CD14-positive monocyte (primary cell): ENCODE results near the gene SLC25A33. TPM values are rescaled to one million over a fixed set of nuclear protein-coding genes. Genes with fewer than 3 reads are reported as not detected.

Experiments
- DNase-seq, 3 donors: peaks; one replicate each; pipeline ENCODE4 v3.0.0-alpha.2; 2011 to 2022
- H2AFZ ChIP-seq: 2 replicates; pipeline ENCODE4 v1.6.0; 2012; ENCODE audit warnings: mild to moderate bottlenecking, low read depth, low read length, inconsistent platforms; ENCODE audit not compliant: insufficient read depth, poor library complexity, severe bottlenecking
- H3K27ac ChIP-seq, 2 donors: 1 replicate in 1 of 2; 2 replicates in 1 of 2; pipeline ENCODE4 v1.5.1; 2012 to 2013; ENCODE audit warnings: low read length in 2 of 2, control low read depth in 1 of 2, inconsistent platforms in 1 of 2, low read depth in 1 of 2, mild to moderate bottlenecking in 1 of 2
- H3K27me3 ChIP-seq, 2 donors: one replicate each; pipeline versions ENCODE4 v1.6.0 to v1.6.1; 2011 to 2013; ENCODE audit warnings: low read length in 2 of 2; ENCODE audit not compliant: control insufficient read depth in 2 of 2, insufficient read depth in 2 of 2
- H3K36me3 ChIP-seq, 2 donors: replicated peaks in 1 of 2; 1 replicate in 1 of 2; 2 replicates in 1 of 2; pipeline versions ENCODE4 v1.5.1 to v1.6.1; 2012 to 2013; ENCODE audit warnings: low read length in 2 of 2, control low read depth in 1 of 2, inconsistent platforms in 1 of 2, mild to moderate bottlenecking in 1 of 2; ENCODE audit not compliant: insufficient read depth in 2 of 2, control insufficient read depth in 1 of 2
- H3K4me1 ChIP-seq, 2 donors: 1 replicate in 1 of 2; 2 replicates in 1 of 2; pipeline versions ENCODE4 v1.5.1 to v1.6.1; 2012 to 2013; ENCODE audit warnings: low read length in 2 of 2, control low read depth in 1 of 2, inconsistent platforms in 1 of 2, mild to moderate bottlenecking in 1 of 2, moderate library complexity in 1 of 2; ENCODE audit not compliant: insufficient read depth in 2 of 2, control insufficient read depth in 1 of 2
- H3K4me2 ChIP-seq: replicated peaks from 2 replicates; pipeline ENCODE3; 2012; ENCODE audit warnings: low read length, moderate library complexity, mild to moderate bottlenecking; ENCODE audit not compliant: poor library complexity, severe bottlenecking; ENCODE audit errors: extremely low read depth
- H3K4me3 ChIP-seq, 3 experiments: fragments of 200-600 bp in 1 of 3; sonication (generic) in 1 of 3; replicated peaks in 1 of 3; 1 replicate in 2 of 3; 2 replicates in 1 of 3; pipeline ENCODE4 v1.5.1; 2011 to 2013; ENCODE audit warnings: low read length in 3 of 3, mild to moderate bottlenecking in 3 of 3, control low read depth in 2 of 3, low read depth in 2 of 3, inconsistent platforms in 1 of 3, moderate library complexity in 1 of 3
- H3K79me2 ChIP-seq: 2 replicates; pipeline ENCODE4 v1.6.0; 2012; ENCODE audit warnings: mild to moderate bottlenecking, control low read depth, inconsistent platforms, low read length, moderate library complexity; ENCODE audit not compliant: insufficient read depth
- H3K9ac ChIP-seq: 2 replicates; pipeline ENCODE4 v1.6.0; 2017; ENCODE audit warnings: low read length, mild to moderate bottlenecking; ENCODE audit not compliant: insufficient read depth, poor library complexity, severe bottlenecking
- H3K9me3 ChIP-seq, 2 donors: replicated peaks in 1 of 2; 1 replicate in 1 of 2; 2 replicates in 1 of 2; pipeline versions ENCODE4 v1.5.1 to v1.6.1; 2012 to 2013; ENCODE audit warnings: low read length in 2 of 2, control low read depth in 1 of 2; ENCODE audit not compliant: control insufficient read depth in 1 of 2, insufficient read depth in 1 of 2
- H4K20me1 ChIP-seq: 2 replicates; pipeline ENCODE4 v1.6.0; 2012; ENCODE audit warnings: mild to moderate bottlenecking, low read length, control low read depth, moderate library complexity; ENCODE audit not compliant: insufficient read depth
- H3K27ac Mint-ChIP-seq, 7 donors: one replicate each; pipeline ENCODE4 v1.8.0; 2020; ENCODE audit warnings: mild to moderate bottlenecking in 7 of 7, mixed read lengths in 7 of 7, moderate library complexity in 6 of 7, inconsistent platforms in 2 of 7
- H3K27me3 Mint-ChIP-seq, 3 donors: one replicate each; pipeline ENCODE4 v1.8.0; 2021 to 2022; ENCODE audit warnings: low read depth in 3 of 3, mild to moderate bottlenecking in 3 of 3, mixed read lengths in 3 of 3, moderate library complexity in 3 of 3, inconsistent platforms in 1 of 3
- H3K36me3 Mint-ChIP-seq, 2 donors: one replicate each; pipeline ENCODE4 v1.8.0; 2020; ENCODE audit warnings: mixed read lengths in 2 of 2, inconsistent platforms in 1 of 2, mild to moderate bottlenecking in 1 of 2
- H3K4me1 Mint-ChIP-seq: one replicate; pipeline ENCODE4 v1.8.0; 2020; ENCODE audit warnings: mild to moderate bottlenecking, mixed read lengths
- H3K4me3 Mint-ChIP-seq, 2 donors: one replicate each; pipeline ENCODE4 v1.8.0; 2020; ENCODE audit warnings: mild to moderate bottlenecking in 2 of 2, mixed read lengths in 2 of 2, moderate library complexity in 1 of 2
- H3K9me3 Mint-ChIP-seq, 7 donors: one replicate each; pipeline ENCODE4 v1.8.0; 2020 to 2022; ENCODE audit warnings: mixed read lengths in 7 of 7, mild to moderate bottlenecking in 6 of 7, moderate library complexity in 6 of 7, inconsistent platforms in 2 of 7
- CTCF ChIP-seq: fragments of 200-600 bp; IDR thresholded peaks from one replicate; pipeline ENCODE4 v1.8.0; 2022; ENCODE audit warnings: antibody characterized with exemption, mild to moderate bottlenecking
- WGBS: methylation state at CpG from one replicate; pipeline ENCODE4 v1.1.5; 2013; ENCODE audit warnings: missing lambda C conversion rate; ENCODE audit not compliant: insufficient coverage; 5-methylcytosine and 5-hydroxymethylcytosine counted together
- intact Hi-C, 2 donors: fragments of 100-400 bp; cut with micrococcal nuclease; formaldehyde crosslinking; loops; one replicate each; pipeline versions ENCODE4 v1.15.0 to v1.15.1; 2023
- polyA plus RNA-seq, 3 donors: library from polyadenylated mRNA; depleted of rRNA in 1 of 3; unstranded in 2 of 3; stranded (reverse) in 1 of 3; fragments of 300-500 nt in 2 of 3; fragments of >200 nt in 1 of 3; fragmentation: Illumina TruSeq in 2 of 3; gene quantifications; 1 replicate in 2 of 3; 2 replicates in 1 of 3; pipeline ENCODE4 v1.2.3, GENCODE V29; 2012 to 2021

The SLC25A33 gene
- polyA plus RNA-seq, 3 donors = 2.3 to 6.4 (median 4.4) TPM

- H3K4me3 Mint-ChIP-seq = no peak overlapping the region
- H3K9me3 Mint-ChIP-seq = no peaks in the 10 kb centered on the region
- Histone ChIP-seq H4K20me1 (no peaks in the 10 kb centered on the region), H2AFZ (no peak overlapping the region), H3K79me2 (no peaks in the 10 kb centered on the region), H3K4me3 (no peak overlapping the region), H3K27ac (no peak overlapping the region), H3K27me3 (no peaks in the 10 kb centered on the region), H3K9ac (no peak overlapping the region), H3K9me3 (no peaks in the 10 kb centered on the region), H3K36me3 (peaks cover 13 to 56% of the 10 kb centered on the region in 2 donors), H3K4me1 (no peaks in the 10 kb centered on the region), H3K4me2 (no peak overlapping the region)
- H3K36me3 Mint-ChIP-seq = peaks cover 43 to 56% of the 10 kb centered on the region in 2 donors
- intact Hi-C loops = loop anchor here (1.0 to 2.0 kb wide), 2 partner anchors 78 to 79 kb away; no protein-coding TSS in a partner anchor
- H3K27ac Mint-ChIP-seq = peak overlapping the region in 1 of 7 donors; percentile 48
- no peak for DNase-seq
- peaks cover 5% of the 10 kb centered on the region for H3K4me1 Mint-ChIP-seq
- no CpG with 5 or more reads among the region's 2 CpGs for WGBS
- peaks cover 0 to 2% (median 0%) of the 10 kb centered on the region in 3 donors for H3K27me3 Mint-ChIP-seq
- TF ChIP-seq CTCF = peak; percentile 50
These were observed 34.5 kb downstream of the SLC25A33 start for GRCh38 chr1:9573723-9574122.

GRCh38 chr1:9575486-9575885 lies 36.2 kb downstream of the SLC25A33 start:
- no peak for TF ChIP-seq CTCF
- Histone ChIP-seq H3K4me2 (no peak overlapping the region), H3K4me1 (no peaks in the 10 kb centered on the region), H3K27ac (no peak overlapping the region), H3K9me3 (no peaks in the 10 kb centered on the region), H3K36me3 (peaks cover 25 to 65% of the 10 kb centered on the region in 2 donors), H3K27me3 (no peaks in the 10 kb centered on the region), H2AFZ (no peak overlapping the region), H3K9ac (no peak overlapping the region), H3K79me2 (no peaks in the 10 kb centered on the region), H3K4me3 (no peak overlapping the region), H4K20me1 (no peaks in the 10 kb centered on the region)
- Mint-ChIP-seq H3K4me1 (peaks cover 5% of the 10 kb centered on the region), H3K9me3 (no peaks in the 10 kb centered on the region), H3K27me3 (peaks cover 0 to 2% (median 0%) of the 10 kb centered on the region in 3 donors), H3K36me3 (peaks cover 53 to 60% of the 10 kb centered on the region in 2 donors), H3K27ac (peak overlapping the region in 2 of 7 donors; percentile 23 to 75), H3K4me3 (no peak overlapping the region)
- WGBS = 100% methylated on average over 4 of the region's 6 CpGs
- intact Hi-C loops = no loop called here
- DNase-seq = no peak
